OCI-LY7 (cell line): ENCODE data around the gene RAPGEF4.

Source experiments
- CTCF ChIP-seq: fragments of 200-600 bp; sonication (generic); conservative IDR thresholded peaks from 2 replicates; pipeline ENCODE4 v1.5.1; 2014; ENCODE audit warnings: mild to moderate bottlenecking, antibody characterized with exemption, low read length, moderate library complexity, mixed read lengths
- EZH2phosphoT487 ChIP-seq: fragments of 200-600 bp; sonication (generic); IDR thresholded peaks from 2 replicates; pipeline ENCODE4 v1.6.1; 2018; ENCODE audit warnings: low read depth, borderline replicate concordance, mild to moderate bottlenecking, mixed run types, antibody characterized with exemption, low read length, moderate library complexity, mixed read lengths

GRCh38 chr2:173059292-173059691 lies 323.6 kb downstream of the RAPGEF4 start:
- TF ChIP-seq CTCF (no peak), EZH2phosphoT487 (no peak)
